ENCODE data around the gene ARL3.

GRCh38 chr10:102718220-102718619 is 4.0 kb upstream of the ARL3 start:
- no peak for TF ChIP-seq CTCF (conservative IDR thresholded peaks at IDR 0.05 in 1 of 2, IDR thresholded peaks at IDR 0.05 in 1 of 2; ENCODE audit: low read depth in 1 of 2, low read length in 2 of 2)
- TF ChIP-seq EZH2 (IDR thresholded peaks at IDR 0.05; ENCODE audit: low read length, missing control alignments) = no peak
